RPMI8226 (cell line): Measurements from ENCODE around the gene MYO1E.

ENCODE experiments used
- DNase-seq: peaks from one replicate; pipeline ENCODE4 v3.0.0-alpha.2; 2015

The MYO1E gene

DNA sequence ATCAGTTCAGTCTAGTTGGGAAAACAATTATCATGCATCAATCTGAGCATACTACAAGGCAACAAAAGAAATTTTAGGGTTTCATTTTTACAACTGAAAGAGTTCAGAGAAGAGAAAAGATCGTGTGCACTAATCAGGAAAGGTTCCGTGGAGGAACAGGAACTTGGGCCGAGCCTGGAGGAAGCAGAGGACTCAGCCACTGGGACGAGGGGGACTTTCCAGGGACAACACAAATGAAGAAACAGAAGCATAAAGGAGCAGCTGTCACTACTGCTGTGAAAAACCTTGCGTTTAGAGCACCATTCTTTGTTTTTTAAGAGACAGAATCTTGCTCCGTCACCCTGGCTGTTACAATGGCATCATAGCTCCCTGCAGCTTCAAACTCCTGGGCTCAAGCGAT lies 60.5 kb downstream of the MYO1E start:
- no peak for DNase-seq

DNA sequence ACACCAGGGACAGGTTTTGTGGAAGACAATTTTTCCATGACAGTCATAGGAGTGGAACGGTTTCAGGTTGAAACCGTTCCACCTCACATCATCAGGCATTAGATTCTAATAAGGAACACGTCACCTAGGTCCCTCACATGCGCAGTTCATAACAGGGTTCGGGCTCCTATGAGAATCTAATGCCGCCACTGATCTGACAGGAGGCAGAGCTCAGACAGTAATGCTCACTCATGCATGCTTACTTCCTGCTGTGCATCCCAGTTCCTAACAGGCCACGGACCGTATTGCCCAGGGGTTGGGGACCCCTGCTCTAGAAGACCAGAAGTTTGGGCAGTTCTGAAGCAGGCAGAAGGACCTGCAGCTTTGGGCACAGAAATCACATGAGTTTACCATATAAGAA lies 61.5 kb downstream of the MYO1E start:
- DNase-seq = no peak

- no peak for DNase-seq
Observed at GRCh38 chr15:59309405-59309804, 63.3 kb downstream of the MYO1E start.

GRCh38 chr15:59307165-59307537 lies 65.5 kb downstream of the MYO1E start:
- DNase-seq = no peak

DNA sequence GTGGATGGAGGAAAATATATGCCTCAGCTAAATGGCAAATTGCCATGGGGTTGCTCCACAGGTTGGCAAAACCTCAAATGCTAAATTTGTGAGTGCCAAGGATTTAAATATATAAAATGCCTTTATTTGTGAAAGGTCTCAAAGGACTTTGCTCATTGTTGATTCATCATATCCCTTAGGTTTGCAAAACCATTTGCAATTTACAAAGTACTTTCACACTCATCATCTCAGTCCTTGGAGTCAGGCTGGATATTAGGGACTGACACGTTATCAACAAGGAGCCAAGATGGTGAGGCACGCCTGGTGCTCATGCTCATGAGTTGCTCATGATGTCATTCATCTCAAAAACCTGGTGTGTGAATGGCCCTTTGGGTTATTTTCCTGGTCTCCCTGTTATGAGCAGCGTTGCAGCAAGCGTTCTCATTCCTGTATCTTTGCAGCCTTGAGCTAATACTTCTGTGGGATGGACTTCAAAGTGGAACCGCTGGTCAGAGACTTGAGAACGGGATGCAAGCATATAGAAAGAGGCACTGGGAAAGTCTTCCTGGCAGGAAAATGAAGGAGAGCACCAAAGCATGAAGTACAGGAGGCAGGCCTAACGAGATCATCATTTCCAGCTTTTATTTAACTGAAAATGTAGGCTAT lies 66.0 kb downstream of the MYO1E start:
- DNase-seq = no peak

- DNase-seq = no peak
Observed at GRCh38 chr15:59304807-59305206, 67.9 kb downstream of the MYO1E start.

DNA sequence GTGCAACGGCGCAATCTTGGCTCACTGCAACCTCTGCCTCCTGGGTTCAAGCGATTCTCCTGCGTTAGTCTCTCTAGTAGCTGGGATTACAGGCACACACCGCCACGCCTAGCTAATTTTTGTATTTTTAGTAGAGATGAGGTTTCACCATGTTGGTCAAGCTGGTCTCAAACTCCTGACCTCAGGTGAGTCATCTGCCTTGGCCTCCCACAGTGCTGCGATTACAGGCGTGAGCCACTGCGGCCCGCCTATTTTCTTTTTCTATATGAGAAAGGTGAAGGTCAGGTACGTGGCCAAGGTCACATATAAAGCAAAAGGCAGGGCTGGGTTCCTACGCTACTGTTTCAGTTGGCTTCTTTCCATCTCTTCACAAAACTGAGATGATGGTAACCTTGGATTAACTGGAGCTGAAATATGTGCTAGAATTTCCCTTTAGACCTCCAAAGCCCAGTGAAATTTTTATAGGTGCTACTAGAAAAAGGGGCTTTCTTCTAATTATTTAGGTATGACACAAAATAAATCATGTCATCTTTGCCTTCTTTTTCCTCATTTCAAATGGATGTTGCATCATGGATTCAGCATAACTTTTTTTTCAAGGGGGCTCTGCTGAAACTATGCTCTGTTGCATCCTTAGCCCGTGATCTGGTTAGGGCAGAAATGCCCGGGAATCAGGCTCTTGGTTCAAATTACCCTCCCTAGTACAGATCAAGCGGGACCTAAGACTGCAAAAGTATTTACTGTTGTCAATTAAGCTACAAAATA lies 68.5 kb downstream of the MYO1E start:
- no peak for DNase-seq

DNA sequence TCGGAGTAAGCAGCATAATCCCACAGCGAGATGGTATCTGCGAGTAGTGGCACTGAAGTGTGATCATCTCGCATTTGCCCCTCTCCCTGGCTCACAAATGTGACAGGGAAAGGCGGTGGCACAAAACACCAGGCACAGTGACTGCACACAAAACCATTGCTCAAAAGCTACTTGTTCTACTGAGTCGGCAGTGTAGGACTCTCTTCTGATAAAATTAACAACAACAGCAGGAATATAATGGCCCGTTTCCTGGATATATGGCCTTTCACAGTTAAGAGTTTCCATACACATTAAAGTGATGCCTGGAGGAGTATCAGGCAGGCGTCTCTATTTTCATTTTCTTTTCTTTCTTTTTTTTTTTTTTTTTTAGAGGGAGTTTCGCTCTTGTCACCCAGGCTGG lies 69.0 kb downstream of the MYO1E start:
- no peak for DNase-seq

DNA sequence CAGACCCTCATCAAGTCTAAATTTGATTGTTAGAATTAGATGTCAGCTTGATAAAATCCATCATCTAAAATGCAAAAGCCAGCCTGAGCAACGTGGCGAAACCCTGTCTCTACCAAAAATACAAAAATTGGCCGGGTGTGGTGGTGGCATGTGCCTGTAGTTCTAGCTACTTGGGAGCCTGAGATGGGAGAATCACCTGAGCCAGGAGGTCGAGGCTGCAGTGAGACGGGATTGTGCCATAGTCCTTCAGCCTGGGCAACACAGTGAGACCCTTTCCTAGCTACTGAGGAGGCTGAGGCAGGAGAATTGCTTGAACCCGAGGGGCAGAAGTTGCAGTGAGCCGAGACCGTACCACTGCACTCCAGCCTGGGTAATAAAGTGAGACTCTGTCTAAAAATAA lies 69.5 kb downstream of the MYO1E start:
- no peak for DNase-seq

GRCh38 chr15:59301527-59301926 lies 71.1 kb downstream of the MYO1E start:
- no peak for DNase-seq

- no peak for DNase-seq
Observed at GRCh38 chr15:59300618-59301139, 72.0 kb downstream of the MYO1E start.

DNA sequence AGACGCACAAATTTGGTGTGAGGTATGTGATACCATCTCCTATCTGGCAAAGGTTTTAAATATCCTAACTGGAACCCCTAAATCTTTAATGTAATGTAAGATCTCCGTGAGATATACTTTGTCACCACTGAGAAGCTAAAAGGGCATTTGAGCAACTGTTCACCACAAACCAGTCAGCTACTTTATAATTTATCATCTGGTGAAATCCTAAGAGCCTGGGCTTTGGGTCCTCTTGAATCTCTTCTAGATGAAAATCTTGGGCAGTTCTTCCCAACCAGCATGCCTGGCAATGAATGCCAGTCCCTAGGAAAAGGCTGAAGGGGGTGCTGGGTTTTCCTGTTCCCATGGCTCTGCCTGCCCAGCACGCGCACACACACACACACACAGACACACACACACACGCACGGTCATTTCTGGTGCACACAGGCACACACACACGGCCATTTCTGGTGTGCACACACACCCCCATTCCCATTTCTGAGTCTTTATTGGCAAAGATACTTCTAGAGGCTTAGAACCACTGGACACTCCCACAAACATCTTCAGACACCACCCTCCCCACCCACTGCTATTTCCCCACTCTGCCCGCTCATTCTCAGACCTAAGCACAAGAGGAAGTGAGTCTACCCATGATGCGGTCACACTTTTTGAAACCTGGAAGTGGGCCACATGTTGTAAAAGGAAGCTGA lies 72.6 kb downstream of the MYO1E start:
- peak; percentile 95 for DNase-seq

DNA sequence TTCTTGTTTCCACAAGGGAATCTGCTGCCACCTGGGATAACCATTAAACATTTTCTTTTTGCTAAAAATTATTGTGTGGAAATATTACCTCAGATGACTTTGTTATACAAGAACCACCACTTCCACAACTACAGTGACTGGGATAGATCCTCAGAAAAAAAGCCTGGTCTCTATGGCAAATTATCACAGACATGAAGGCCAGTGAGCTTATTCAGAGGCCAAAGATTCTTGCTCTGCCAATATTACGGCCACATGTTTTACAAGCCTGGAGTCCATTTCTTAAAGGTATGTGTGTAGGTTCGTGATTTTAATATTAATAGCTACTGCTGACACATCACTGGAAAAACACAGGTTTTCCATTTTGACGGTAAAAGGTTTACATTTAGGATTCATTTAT lies 73.8 kb downstream of the MYO1E start:
- DNase-seq = no peak

- DNase-seq = no peak
Observed at GRCh38 chr15:59298225-59298853, 74.3 kb downstream of the MYO1E start.

DNA sequence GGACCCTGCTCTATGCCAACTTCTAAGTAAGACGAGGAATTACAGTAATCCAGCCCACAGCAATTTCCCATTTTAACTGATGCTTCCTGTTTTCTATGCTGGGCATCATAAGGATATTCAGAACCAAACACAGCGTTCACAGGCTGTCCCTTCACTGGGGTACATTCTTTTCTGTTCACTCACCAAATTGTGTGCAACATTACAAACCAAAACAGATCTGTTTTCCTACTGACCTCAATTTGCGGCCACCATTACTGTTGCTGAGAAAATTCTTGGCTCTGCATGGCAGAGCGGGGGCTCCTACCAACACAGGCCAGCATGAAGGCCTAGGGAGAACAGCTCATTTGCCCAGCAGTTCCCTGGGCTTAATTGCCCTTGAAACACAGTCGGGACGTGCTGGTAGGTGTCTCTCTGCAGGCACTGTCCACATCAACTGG lies 76.5 kb downstream of the MYO1E start:
- DNase-seq = no peak

GRCh38 chr15:59295261-59296001 lies 77.2 kb downstream of the MYO1E start:
- no peak for DNase-seq

DNA sequence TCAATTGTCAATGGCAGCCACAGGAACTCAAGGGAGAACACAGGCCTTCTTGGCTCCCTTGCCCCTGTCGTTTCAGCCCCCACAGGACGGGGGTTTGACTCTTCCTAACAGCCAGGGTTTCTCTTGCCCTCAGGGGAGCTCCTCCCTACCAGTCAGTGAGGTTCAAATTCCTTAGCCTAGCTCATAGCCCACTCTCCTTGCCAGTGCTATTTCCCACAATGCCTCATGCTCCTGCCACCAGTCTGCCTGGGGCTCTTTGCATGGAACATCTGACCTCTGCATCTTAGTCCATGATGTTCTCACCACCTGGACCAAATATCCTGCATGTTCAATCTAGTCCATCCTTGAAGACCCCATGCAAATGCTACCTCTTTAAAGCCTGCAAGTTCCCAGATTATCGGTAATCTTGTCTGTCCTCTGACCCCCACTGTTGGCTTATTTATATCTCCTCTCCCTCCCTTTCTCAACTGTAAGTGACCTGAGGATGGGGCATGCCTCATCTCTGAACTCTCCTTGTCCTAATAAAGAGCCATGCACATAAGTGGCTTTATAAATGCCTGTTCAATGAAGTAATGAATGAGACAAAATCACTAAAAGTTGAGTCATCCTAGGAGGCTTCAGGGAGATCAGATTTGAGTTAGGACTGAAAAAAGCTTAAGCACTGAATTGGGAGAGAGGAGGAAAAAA lies 78.0 kb downstream of the MYO1E start:
- no peak for DNase-seq

DNA sequence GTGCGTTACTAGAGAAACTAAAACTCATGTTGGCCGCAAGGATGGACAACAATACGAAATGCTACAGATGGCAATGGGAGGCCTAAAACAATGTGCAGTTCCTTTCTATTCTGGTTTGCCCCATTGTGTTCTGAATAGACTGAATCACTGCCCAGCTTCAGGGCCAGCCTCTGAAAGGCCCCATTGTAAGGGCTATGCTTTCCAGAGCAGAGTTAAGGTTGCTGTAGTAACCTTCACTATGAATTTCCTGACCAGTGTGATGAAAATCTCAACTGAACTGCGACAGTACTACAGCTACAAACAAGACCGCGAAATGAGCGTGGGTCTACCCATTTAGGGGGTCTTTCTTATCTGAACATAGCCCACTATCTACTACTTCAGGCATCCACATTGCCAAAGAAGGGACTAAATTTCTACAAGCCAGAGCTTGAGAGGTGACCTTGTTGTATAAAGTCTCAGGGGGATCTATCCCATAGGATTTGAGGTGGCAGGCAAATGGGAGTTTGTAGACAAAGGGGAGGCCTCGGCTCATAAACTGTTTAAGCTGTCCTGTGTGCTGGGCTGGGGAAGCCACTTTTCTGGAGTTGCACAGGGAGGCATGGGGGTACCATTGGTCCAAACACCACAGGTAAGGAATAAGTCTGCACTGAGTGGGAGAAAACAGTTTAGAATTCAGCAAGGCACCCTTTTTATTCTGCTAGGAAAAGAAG lies 80.1 kb downstream of the MYO1E start:
- no peak for DNase-seq

DNA sequence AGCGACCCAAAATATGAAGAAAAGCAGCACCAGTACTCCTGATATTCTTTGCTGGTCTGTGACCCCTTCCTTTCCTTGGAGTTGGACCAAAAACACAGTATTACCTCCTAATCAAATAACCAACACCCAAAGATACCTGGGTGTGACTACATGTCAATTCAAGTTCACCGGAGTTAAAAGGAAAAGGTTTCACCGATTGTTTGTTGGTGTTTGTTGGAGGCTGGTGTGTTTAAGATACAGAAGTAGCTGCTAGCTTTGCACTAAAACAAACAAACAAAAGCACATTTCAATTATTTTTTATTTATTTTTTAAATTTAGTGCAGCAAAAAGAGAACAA lies 81.5 kb downstream of the MYO1E start:
- no peak for DNase-seq

GRCh38 chr15:59290295-59291212 lies 82.1 kb downstream of the MYO1E start:
- peak; percentile 23 for DNase-seq
